GM12891 (cell line): ENCODE measurements around the gene PHF10.

Experiments used
- PAX5 ChIP-seq: IDR thresholded peaks from 2 replicates; pipeline ENCODE4 v1.6.1; 2011; ENCODE audit warnings: low read length, moderate library complexity, mild to moderate bottlenecking; ENCODE audit not compliant: insufficient read depth, severe bottlenecking
- POLR2A ChIP-seq: IDR thresholded peaks from 2 replicates; pipeline ENCODE4 v1.6.1; 2011; ENCODE audit warnings: low read depth, low read length, control low read depth
- POLR2AphosphoS5 ChIP-seq: IDR thresholded peaks from 2 replicates; pipeline ENCODE4 v1.6.1; 2011; ENCODE audit warnings: low read depth, low read length, control low read depth
- TAF1 ChIP-seq: IDR thresholded peaks from 2 replicates; pipeline ENCODE4 v1.6.1; 2011; ENCODE audit warnings: low read depth, low read length, control low read depth

DNA sequence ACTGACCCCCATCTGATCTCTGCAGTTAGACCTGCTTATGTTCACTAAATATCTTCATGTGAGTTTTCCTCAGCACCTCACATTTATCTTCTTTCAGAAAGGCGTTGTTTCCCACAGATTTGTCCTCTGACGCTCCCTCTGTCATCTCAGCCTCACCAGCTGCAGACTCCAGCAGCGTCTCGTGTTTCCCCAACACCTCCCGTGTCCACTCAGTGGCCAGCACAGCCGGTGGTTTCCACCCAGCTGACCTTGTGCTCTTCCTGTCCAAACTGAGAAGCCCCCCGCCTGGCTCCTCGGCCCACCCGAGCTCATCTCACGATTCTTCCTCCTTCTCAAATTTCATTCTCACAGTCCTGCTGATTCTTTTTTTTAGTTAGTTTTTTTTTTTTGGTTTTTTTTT lies 39.6 kb upstream of the PHF10 start:
- TF ChIP-seq POLR2A: no peak
- TF ChIP-seq TAF1: no peak
- TF ChIP-seq PAX5: no peak
- no peak for TF ChIP-seq POLR2AphosphoS5
